Activated CD8-positive, alpha-beta memory T cell treated with anti-CD3 and anti-CD28 coated beads, Interleukin-2, amount 50 U/mL, for 1 hour (primary cell): ENCODE measurements around the gene G6PC2.
"Not testable (repeated sequence)": the region's sequence is repeated elsewhere in the genome, so short reads cannot be mapped to it uniquely, and the experiment has no call there.

ENCODE experiments used
- DNase-seq: peaks from one replicate; pipeline ENCODE4 v3.0.0-alpha.2; 2020; ENCODE audit errors: extremely low read depth

The G6PC2 gene

GRCh38 chr2:168907940-168908662 is 7.0 kb downstream of the G6PC2 start:
- DNase-seq = no peak

GRCh38 chr2:168910330-168910729 is 9.2 kb downstream of the G6PC2 start:
- DNase-seq = no peak

GRCh38 chr2:168912466-168912865 is 11.4 kb downstream of the G6PC2 start:
- DNase-seq = no peak

GRCh38 chr2:168912901-168913369 is 11.8 kb downstream of the G6PC2 start:
- no peak for DNase-seq

- no peak for DNase-seq
Observed at GRCh38 chr2:168913495-168913894, 12.4 kb downstream of the G6PC2 start.

- no peak for DNase-seq
Observed at GRCh38 chr2:168915441-168916330, 14.6 kb downstream of the G6PC2 start.

GRCh38 chr2:168916331-168916675 is 15.2 kb downstream of the G6PC2 start:
- DNase-seq = no peak

GRCh38 chr2:168920504-168921157 is 19.5 kb downstream of the G6PC2 start:
- DNase-seq = no peak

GRCh38 chr2:168926621-168927386 is 25.7 kb downstream of the G6PC2 start:
- no peak for DNase-seq

GRCh38 chr2:168928113-168928831 is 27.2 kb downstream of the G6PC2 start:
- DNase-seq = no peak

- DNase-seq = no peak
Observed at GRCh38 chr2:168929031-168929430, 27.9 kb downstream of the G6PC2 start.

GRCh38 chr2:168930242-168930641 is 29.2 kb downstream of the G6PC2 start:
- no peak for DNase-seq

GRCh38 chr2:168932174-168932573 is 31.1 kb downstream of the G6PC2 start:
- DNase-seq = not testable (repeated sequence)

GRCh38 chr2:168934826-168935225 is 33.7 kb downstream of the G6PC2 start:
- DNase-seq = no peak

GRCh38 chr2:168935810-168936581 is 34.9 kb downstream of the G6PC2 start:
- no peak for DNase-seq

GRCh38 chr2:168939061-168939460 is 38.0 kb downstream of the G6PC2 start:
- DNase-seq = no peak

- DNase-seq = no peak
Observed at GRCh38 chr2:168939918-168940317, 38.8 kb downstream of the G6PC2 start.

- no peak for DNase-seq
Observed at GRCh38 chr2:168941297-168941696, 40.2 kb downstream of the G6PC2 start.

- no peak for DNase-seq
Observed at GRCh38 chr2:168944065-168944464, 43.0 kb downstream of the G6PC2 start.

- DNase-seq = no peak
Observed at GRCh38 chr2:168945508-168945907, 44.4 kb downstream of the G6PC2 start.
